Fibroblast of skin of abdomen (primary cell): Measurements from ENCODE around the gene OVAAL.
"Not testable (repeated sequence)": the region's sequence is repeated elsewhere in the genome, so short reads cannot be mapped to it uniquely, and the experiment has no call there.

ENCODE experiments used
- DNase-seq: peaks from one replicate; pipeline ENCODE4 v3.0.0-alpha.2; 2013

The OVAAL gene

GRCh38 chr1:180540697-180541594 is 17.8 kb upstream of the OVAAL start:
- DNase-seq, result peak; percentile 40

GRCh38 chr1:180542113-180542837 is 16.5 kb upstream of the OVAAL start:
- peak; percentile 24 for DNase-seq

- DNase-seq, result peak; percentile 40
These were observed 16.0 kb upstream of the OVAAL start for GRCh38 chr1:180542838-180543145.

- DNase-seq, result no peak
These were observed 14.7 kb upstream of the OVAAL start for GRCh38 chr1:180544050-180544449.

GRCh38 chr1:180545991-180546390 is 12.8 kb upstream of the OVAAL start:
- no peak for DNase-seq

GRCh38 chr1:180548686-180549317 is 10.0 kb upstream of the OVAAL start:
- DNase-seq, result no peak

- DNase-seq, result not testable (repeated sequence)
These were observed 9.0 kb upstream of the OVAAL start for GRCh38 chr1:180549770-180550169.

GRCh38 chr1:180550241-180550640 is 8.5 kb upstream of the OVAAL start:
- no peak for DNase-seq

- DNase-seq, result no peak
These were observed 6.8 kb upstream of the OVAAL start for GRCh38 chr1:180551997-180552396.

- not testable (repeated sequence) for DNase-seq
These were observed 5.7 kb upstream of the OVAAL start for GRCh38 chr1:180553046-180553445.

- DNase-seq, result no peak
These were observed 3.4 kb upstream of the OVAAL start for GRCh38 chr1:180555411-180555810.

GRCh38 chr1:180560200-180560867 is 1.6 kb downstream of the OVAAL start:
- no peak for DNase-seq

- peak; percentile 50 for DNase-seq
These were observed 2.3 kb downstream of the OVAAL start for GRCh38 chr1:180560868-180561600.

GRCh38 chr1:180562640-180563025 is 3.9 kb downstream of the OVAAL start:
- DNase-seq, result no peak

GRCh38 chr1:180563026-180563827 is 4.5 kb downstream of the OVAAL start:
- DNase-seq, result peak; percentile 45

GRCh38 chr1:180565121-180565871 is 6.5 kb downstream of the OVAAL start:
- no peak for DNase-seq

GRCh38 chr1:180566026-180566425 is 7.3 kb downstream of the OVAAL start:
- no peak for DNase-seq

- DNase-seq, result no peak
These were observed 7.7 kb downstream of the OVAAL start for GRCh38 chr1:180566495-180566894.

- DNase-seq, result no peak
These were observed 8.9 kb downstream of the OVAAL start for GRCh38 chr1:180567654-180568053.

- DNase-seq, result no peak
These were observed 9.4 kb downstream of the OVAAL start for GRCh38 chr1:180568184-180568583.
